Spleen (tissue), 11 donors: ENCODE results near the gene ETV3. TPM values are rescaled to one million over a fixed set of nuclear protein-coding genes. Genes with fewer than 3 reads are reported as not detected.
"Not testable (repeated sequence)": the region's sequence is repeated elsewhere in the genome, so short reads cannot be mapped to it uniquely, and the experiment has no call there.

Experiments used
- DNase-seq: peaks from one replicate; pipeline ENCODE4 v3.0.0-alpha.2; 2020
- H3K27ac ChIP-seq, 8 donors: fragments of 200-600 bp; sonication (generic) in 7 of 8; 1 replicate in 4 of 8; 2 replicates in 4 of 8; pipeline versions ENCODE4 v1.5.0 to v1.8.0; 2016 to 2021; ENCODE audit warnings: inconsistent platforms in 4 of 8, mild to moderate bottlenecking in 4 of 8, moderate library complexity in 1 of 8
- H3K27me3 ChIP-seq, 7 donors: fragments of 200-600 bp; sonication (generic) in 6 of 7; replicated peaks in 1 of 7; 1 replicate in 4 of 7; 2 replicates in 3 of 7; pipeline versions ENCODE4 v1.5.0 to v1.8.0; 2016 to 2021; ENCODE audit warnings: inconsistent platforms in 3 of 7, mild to moderate bottlenecking in 1 of 7
- H3K36me3 ChIP-seq, 6 donors: fragments of 200-600 bp; sonication (generic) in 5 of 6; 1 replicate in 4 of 6; 2 replicates in 2 of 6; pipeline versions ENCODE4 v1.5.0 to v1.8.0; 2016 to 2021; ENCODE audit warnings: inconsistent platforms in 2 of 6
- H3K4me1 ChIP-seq, 6 donors: fragments of 200-600 bp; sonication (generic) in 5 of 6; 1 replicate in 3 of 6; 2 replicates in 3 of 6; pipeline versions ENCODE4 v1.5.0 to v1.8.0; 2016 to 2021; ENCODE audit warnings: inconsistent platforms in 3 of 6
- H3K4me3 ChIP-seq, 8 donors: fragments of 200-600 bp; sonication (generic) in 7 of 8; 1 replicate in 4 of 8; 2 replicates in 4 of 8; pipeline versions ENCODE4 v1.5.0 to v1.8.0; 2016 to 2021; ENCODE audit warnings: inconsistent platforms in 4 of 8, mild to moderate bottlenecking in 4 of 8, moderate library complexity in 2 of 8
- H3K9me3 ChIP-seq, 8 donors: fragments of 200-600 bp; sonication (generic) in 7 of 8; 1 replicate in 4 of 8; 2 replicates in 4 of 8; pipeline versions ENCODE4 v1.5.0 to v1.8.0; 2016 to 2021; ENCODE audit warnings: inconsistent platforms in 4 of 8
- CTCF ChIP-seq, 11 experiments: fragments of 200-600 bp in 7 of 11; fragments of 450-650 bp in 4 of 11; sonication (generic) in 4 of 11; IDR thresholded peaks in 8 of 11; conservative IDR thresholded peaks in 3 of 11; 1 replicate in 7 of 11; 2 replicates in 4 of 11; pipeline versions ENCODE4 v1.4.0 to v1.8.0; 2016 to 2021; ENCODE audit warnings: antibody characterized with exemption in 11 of 11, inconsistent platforms in 4 of 11, mild to moderate bottlenecking in 1 of 11
- POLR2A ChIP-seq, 3 donors: fragments of 450-650 bp; IDR thresholded peaks; one replicate each; pipeline ENCODE4 v1.5.1; 2017; ENCODE audit warnings: antibody characterized with exemption in 3 of 3, mild to moderate bottlenecking in 1 of 3
- POLR2AphosphoS5 ChIP-seq, 3 donors: sonication (generic); formaldehyde crosslinking; IDR thresholded peaks; one replicate each; pipeline ENCODE4 v1.5.1; 2017; ENCODE audit warnings: antibody characterized with exemption in 3 of 3
- WGBS, 5 donors: extraction: QIAGEN DNeasy Blood & Tissue Kit in 3 of 5; methylation state at CpG; one replicate each; pipeline versions ENCODE4 v1.1.5 to v1.1.7; 2013 to 2018; 5-methylcytosine and 5-hydroxymethylcytosine counted together
- intact Hi-C: fragments of 100-400 bp; cut with DNase I; formaldehyde crosslinking; loops from one replicate; pipeline ENCODE4 v1.15.0; 2023; ENCODE audit warnings: low total_unique reads
- polyA plus RNA-seq, 3 donors: library from polyadenylated mRNA; stranded (reverse); fragments of 200-250 nt; gene quantifications; one replicate each; pipeline ENCODE4 v1.2.1, GENCODE V29; 2013
- total RNA-seq, 7 donors: library from RNA; depleted of rRNA in 3 of 7; stranded (reverse); fragments of >200 nt in 3 of 7; fragmentation: NEBNext Ultra II Directional in 4 of 7; extraction: Animal tissue kit (Norgen Biotek cat#: 25700) in 4 of 7; gene quantifications; one replicate each; pipeline versions ENCODE4 v1.1.0 to v1.2.1, GENCODE V29; 2016 to 2021
- donor health status: healthy with polysubstance abuse.
- donor health status: DM: no; HTN: no; CAD: no; lungs with moderate emphysema.
- donor health status: DM: no; HTN: no; CAD: no.
- donor health status: Bipolar disorder and iron deficiency.
- donor health status: healthy.
- donor health status: DM: no; HTN: no; CAD: no.
- donor health status: DM: yes; HTN: yes; CAD: no.

Gene ETV3
- total and polyA plus RNA-seq, 10 donors, result 4.2 to 35.9 (median 20.8) TPM

DNA sequence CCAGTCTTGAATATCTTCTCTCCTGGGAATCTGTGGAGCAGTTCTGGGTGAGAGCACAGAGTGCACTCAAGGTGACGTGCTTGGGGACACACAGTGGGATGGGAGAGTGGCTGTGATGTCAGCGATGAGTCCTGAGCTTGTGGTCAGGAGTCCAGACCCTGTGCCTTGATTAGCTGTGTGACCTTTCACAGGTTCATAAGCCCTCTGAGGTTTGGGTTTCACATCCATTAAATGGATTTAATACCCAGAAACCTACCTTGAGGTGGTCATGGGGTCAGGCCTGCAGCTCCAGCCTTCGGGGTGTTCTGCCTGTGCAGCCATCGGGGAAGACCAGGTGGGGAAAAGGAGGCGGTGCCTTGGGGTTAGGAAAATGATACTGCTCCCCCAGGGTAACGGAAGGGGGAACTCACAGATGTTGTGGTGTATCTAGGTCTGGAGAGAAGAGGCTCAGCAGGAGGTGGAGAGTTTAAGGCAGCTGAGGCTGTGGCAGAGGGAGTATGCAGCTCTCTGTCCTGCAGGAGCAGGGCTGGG, 38.5 kb upstream of the ETV3 start:
- Histone ChIP-seq H3K27ac (no peak overlapping the region), H3K9me3 (no peaks in the 10 kb centered on the region), H3K4me1 (peaks cover 0 to 7% (median under 1%) of the 10 kb centered on the region in 6 donors), H3K36me3 (no peaks in the 10 kb centered on the region), H3K4me3 (no peak overlapping the region), H3K27me3 (peaks cover 0 to 34% (median 0%) of the 10 kb centered on the region in 7 donors)
- TF ChIP-seq CTCF (IDR thresholded peaks at IDR 0.05 in 8 of 11, conservative IDR thresholded peaks at IDR 0.05 in 3 of 11) (no peak), POLR2AphosphoS5 (IDR thresholded peaks at IDR 0.05) (no peak), POLR2A (IDR thresholded peaks at IDR 0.05) (no peak)
- no peak for DNase-seq
- intact Hi-C loops, result no loop called here
- WGBS, 5 donors, result 51 to 73% (median 59%) methylated on average over 6 of the region's 6 CpGs

DNA sequence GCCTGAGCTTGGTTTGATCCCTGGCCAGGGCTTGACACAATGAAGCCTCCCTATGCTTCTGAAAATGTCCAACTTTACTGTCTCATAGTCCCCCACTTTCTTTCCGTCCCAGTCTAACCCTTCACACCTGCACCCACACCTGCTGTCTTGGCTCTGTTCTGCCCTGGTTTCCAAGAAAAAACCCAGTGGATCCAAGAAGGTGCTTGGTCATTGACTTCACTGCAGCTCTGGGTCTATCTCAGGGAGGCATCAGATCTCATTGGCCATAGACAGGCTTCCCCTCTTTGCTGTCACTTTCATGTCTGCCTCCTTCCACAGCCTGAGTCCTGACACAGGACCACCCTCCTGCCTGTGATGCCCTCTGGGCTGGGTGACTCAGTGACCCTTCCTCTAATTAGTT, 37.8 kb upstream of the ETV3 start:
- no peak overlapping the region for H3K27ac ChIP-seq
- H3K4me1 ChIP-seq, result peaks cover 0 to under 1% (median 0%) of the 10 kb centered on the region in 6 donors
- WGBS, 5 donors, result 68 to 91% (median 83%) methylated on average over 1 of the region's 1 CpG
- TF ChIP-seq CTCF (IDR thresholded peaks at IDR 0.05 in 8 of 11, conservative IDR thresholded peaks at IDR 0.05 in 3 of 11) (no peak), POLR2A (IDR thresholded peaks at IDR 0.05) (no peak), POLR2AphosphoS5 (IDR thresholded peaks at IDR 0.05) (no peak)
- no peak overlapping the region for H3K4me3 ChIP-seq
- no peaks in the 10 kb centered on the region for H3K9me3 ChIP-seq
- no peaks in the 10 kb centered on the region for H3K36me3 ChIP-seq
- intact Hi-C loops, result no loop called here
- peaks cover 0 to 35% (median 0%) of the 10 kb centered on the region in 7 donors for H3K27me3 ChIP-seq
- DNase-seq, result no peak

- H3K27ac ChIP-seq, result no peak overlapping the region
- no peak for TF ChIP-seq POLR2A (IDR thresholded peaks at IDR 0.05)
- no peaks in the 10 kb centered on the region for H3K36me3 ChIP-seq
- no peak for DNase-seq
- no peaks in the 10 kb centered on the region for H3K4me1 ChIP-seq
- H3K4me3 ChIP-seq, result no peak overlapping the region
- peaks cover 0 to 35% (median 0%) of the 10 kb centered on the region in 7 donors for H3K27me3 ChIP-seq
- 49 to 72% (median 64%) methylated on average over 8 of the region's 8 CpGs for WGBS, 5 donors
- intact Hi-C loops, result no loop called here
- H3K9me3 ChIP-seq, result no peaks in the 10 kb centered on the region
Measured at GRCh38 chr1:157173900-157174410, 35.8 kb upstream of the ETV3 start.

- H3K4me1 ChIP-seq, intact Hi-C loops, H3K36me3 ChIP-seq, H3K27ac ChIP-seq, H3K4me3 ChIP-seq, H3K9me3 ChIP-seq, DNase-seq: not testable (repeated sequence)
- 43 to 72% (median 69%) methylated on average over 2 of the region's 2 CpGs for WGBS, 5 donors
- peaks cover 0 to 35% (median 0%) of the 10 kb centered on the region in 7 donors for H3K27me3 ChIP-seq
Measured at GRCh38 chr1:157173241-157173640, 35.0 kb upstream of the ETV3 start.

DNA sequence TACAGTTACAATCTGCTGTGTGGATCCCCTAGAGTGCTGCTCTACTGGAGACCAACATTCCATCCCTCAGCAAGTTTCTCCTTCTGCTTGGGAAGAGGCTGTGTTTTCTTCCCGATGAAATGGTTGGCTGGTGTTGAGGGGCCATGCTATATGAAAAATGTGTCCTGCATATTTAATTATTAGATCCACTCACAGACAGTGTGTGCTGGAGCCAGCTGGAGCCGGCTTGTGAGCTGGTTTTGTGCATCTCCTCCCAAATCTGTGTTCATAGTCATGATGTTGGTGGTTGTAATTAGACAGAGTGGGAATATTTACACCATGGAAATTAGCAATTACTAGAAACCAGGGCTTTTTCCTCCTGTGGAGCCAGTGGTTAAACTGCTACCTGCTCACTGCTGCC, 34.4 kb upstream of the ETV3 start:
- H3K27ac ChIP-seq, H3K4me1 ChIP-seq, H3K4me3 ChIP-seq, H3K9me3 ChIP-seq, intact Hi-C loops, H3K36me3 ChIP-seq, DNase-seq: not testable (repeated sequence)
- WGBS, 5 donors, result 67 to 89% (median 85%) methylated on average over 1 to 2 of the region's 2 CpGs
- peaks cover 0 to 36% (median 0%) of the 10 kb centered on the region in 7 donors for H3K27me3 ChIP-seq
